Common myeloid progenitor, CD34-positive (primary cell): ENCODE measurements around the gene KIAA0319L.

ENCODE experiments used
- CTCF ChIA-PET: fragments of 350-600 bp; sonication (Branson Sonifier 250); formaldehyde crosslinking; loops from one replicate; lab custom pipeline; 2021; ENCODE audit warnings: antibody characterized with exemption; lab: Charles Lee
- POLR2A ChIA-PET: fragments of 350-600 bp; sonication (Branson Sonifier 250); formaldehyde crosslinking; loops from one replicate; lab custom pipeline; 2021; ENCODE audit warnings: antibody characterized with exemption; lab: Charles Lee
- DNase-seq, 3 donors: peaks; one replicate each; pipeline versions ENCODE4 v3.0.0 to v3.0.0-alpha.2; 2013
- H3K27ac ChIP-seq, 2 experiments: 1 replicate in 1 of 2; 2 replicates in 1 of 2; pipeline ENCODE4 v1.7.0; 2013; ENCODE audit warnings: inconsistent platforms in 2 of 2, low read length in 2 of 2, mild to moderate bottlenecking in 2 of 2, low read depth in 1 of 2, moderate library complexity in 1 of 2; ENCODE audit not compliant: severe bottlenecking in 2 of 2, insufficient read depth in 1 of 2, poor library complexity in 1 of 2
- H3K27me3 ChIP-seq, 5 experiments: replicated peaks in 2 of 5; 1 replicate in 3 of 5; 2 replicates in 2 of 5; pipeline versions ENCODE4 v1.6.1 to v1.7.0; 2013; ENCODE audit warnings: low read length in 4 of 5, mild to moderate bottlenecking in 2 of 5, moderate library complexity in 2 of 5, inconsistent platforms in 1 of 5; ENCODE audit not compliant: insufficient read depth in 5 of 5, control insufficient read depth in 4 of 5
- H3K36me3 ChIP-seq, 4 experiments: 1 replicate in 2 of 4; 2 replicates in 2 of 4; pipeline versions ENCODE4 v1.6.1 to v1.7.0; 2013; ENCODE audit warnings: low read length in 3 of 4, control low read depth in 1 of 4, mild to moderate bottlenecking in 1 of 4; ENCODE audit not compliant: control insufficient read depth in 4 of 4, insufficient read depth in 4 of 4
- H3K4me1 ChIP-seq, 4 experiments: 1 replicate in 3 of 4; 2 replicates in 1 of 4; pipeline versions ENCODE4 v1.6.1 to v1.7.1; 2013; ENCODE audit warnings: low read length in 3 of 4, mild to moderate bottlenecking in 3 of 4, control low read depth in 1 of 4, inconsistent platforms in 1 of 4, moderate library complexity in 1 of 4; ENCODE audit not compliant: control insufficient read depth in 4 of 4, insufficient read depth in 4 of 4; ENCODE audit errors: control extremely low read depth in 1 of 4
- H3K4me3 ChIP-seq, 7 experiments: 1 replicate in 4 of 7; 2 replicates in 3 of 7; pipeline versions ENCODE4 v1.5.1 to v1.7.0; 2013; ENCODE audit warnings: mild to moderate bottlenecking in 7 of 7, low read length in 6 of 7, moderate library complexity in 6 of 7, inconsistent platforms in 2 of 7, low read depth in 2 of 7, control low read depth in 1 of 7; ENCODE audit not compliant: insufficient read depth in 4 of 7, control insufficient read depth in 1 of 7; ENCODE audit errors: extremely low read depth in 1 of 7
- H3K9me3 ChIP-seq, 5 experiments: 1 replicate in 4 of 5; 2 replicates in 1 of 5; pipeline versions ENCODE4 v1.6.1 to v1.7.1; 2013; ENCODE audit warnings: low read length in 4 of 5, mild to moderate bottlenecking in 2 of 5, inconsistent platforms in 1 of 5, low read depth in 1 of 5, moderate library complexity in 1 of 5; ENCODE audit not compliant: control insufficient read depth in 4 of 5, insufficient read depth in 2 of 5; ENCODE audit errors: control extremely low read depth in 1 of 5
- WGBS: methylation state at CpG from one replicate; pipeline ENCODE4 v1.1.5; 2013; ENCODE audit not compliant: insufficient coverage; 5-methylcytosine and 5-hydroxymethylcytosine counted together

The KIAA0319L gene

GRCh38 chr1:35439626-35440025, 117.6 kb downstream of the KIAA0319L start:
- Histone ChIP-seq H3K4me3 (no peak overlapping the region), H3K27ac (no peak overlapping the region), H3K4me1 (no peaks in the 10 kb centered on the region), H3K36me3 (peaks cover 22 to 88% (median 52%) of the 10 kb centered on the region in 4 experiments), H3K27me3 (no peaks in the 10 kb centered on the region), H3K9me3 (no peaks in the 10 kb centered on the region)
- DNase-seq: no peak
- 100% methylated on average over 1 of the region's 1 CpG for WGBS
- POLR2A ChIA-PET: interaction anchor here (1.0 kb wide), 1 partner anchor 10 kb away, joined by 3 read pairs; no protein-coding TSS in a partner anchor
- CTCF ChIA-PET: interaction anchor here (1.0 to 1.7 kb wide), 3 partner anchors 8 to 118 kb away, joined by 3 to 8 read pairs (median 3); partner anchors contain the start of gene NCDN

DNA sequence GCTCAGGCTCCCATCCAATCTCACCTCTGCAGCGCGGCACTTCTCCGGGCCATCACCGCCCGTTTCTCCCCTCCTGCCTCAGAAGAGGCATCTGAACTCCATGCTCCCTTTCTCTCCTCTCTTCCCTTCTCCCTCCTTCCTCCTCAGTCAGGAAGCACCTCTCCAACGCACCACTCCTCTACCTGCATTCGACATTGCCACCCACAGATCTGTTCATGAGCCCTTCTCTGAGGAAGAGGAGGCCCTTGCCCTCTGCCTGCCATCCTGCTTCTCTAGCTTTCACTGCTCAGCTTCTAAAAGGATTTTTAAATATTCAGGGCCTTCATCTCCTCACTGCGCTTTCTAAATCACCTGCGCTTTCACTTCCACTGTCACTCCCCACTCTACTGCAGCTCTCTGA, 120.0 kb downstream of the KIAA0319L start:
- no peaks in the 10 kb centered on the region for H3K9me3 ChIP-seq
- no peak for DNase-seq
- H3K4me3 ChIP-seq: no peak overlapping the region
- peak overlapping the region in 1 of 2 experiments; percentile 15 for H3K27ac ChIP-seq
- H3K27me3 ChIP-seq: no peaks in the 10 kb centered on the region
- ChIA-PET CTCF (interaction anchor here (0.6 to 1.4 kb wide), 4 partner anchors 13 to 108 kb away, joined by 3 to 6 read pairs (median 3); no protein-coding TSS in a partner anchor), POLR2A (no interaction called here)
- 97% methylated on average over 9 of the region's 9 CpGs for WGBS
- peaks cover 22 to 82% (median 56%) of the 10 kb centered on the region in 4 experiments for H3K36me3 ChIP-seq
- no peaks in the 10 kb centered on the region for H3K4me1 ChIP-seq

DNA sequence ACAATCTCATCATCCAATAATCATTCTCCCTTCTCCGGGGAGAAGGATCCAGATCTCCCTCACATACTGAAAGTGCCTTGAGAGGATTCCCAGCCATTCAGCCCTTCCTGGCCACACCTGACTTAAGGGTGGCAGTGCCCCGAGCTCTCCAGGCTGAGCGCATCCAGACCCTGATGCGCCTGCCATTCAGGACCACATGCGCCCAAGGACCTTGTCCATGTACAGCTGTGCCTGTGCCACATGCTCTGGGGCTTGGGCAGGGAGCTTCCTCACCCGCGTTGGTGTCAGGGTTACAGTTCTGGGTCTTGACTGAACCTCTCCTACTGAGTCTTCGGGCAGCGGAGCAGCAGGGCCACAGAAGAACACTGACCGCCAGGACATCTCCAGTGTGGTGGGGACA, 121.1 kb downstream of the KIAA0319L start:
- Histone ChIP-seq H3K4me1 (peaks cover 0 to 5% (median 1%) of the 10 kb centered on the region in 4 experiments), H3K27ac (no peak overlapping the region), H3K27me3 (no peaks in the 10 kb centered on the region), H3K9me3 (no peaks in the 10 kb centered on the region), H3K4me3 (no peak overlapping the region), H3K36me3 (peaks cover 17 to 74% (median 47%) of the 10 kb centered on the region in 4 experiments)
- POLR2A ChIA-PET: no interaction called here
- no peak for DNase-seq
- 96% methylated on average over 8 of the region's 10 CpGs for WGBS
- CTCF ChIA-PET: interaction anchor here (2.3 kb wide), 1 partner anchor 17 kb away, joined by 6 read pairs; no protein-coding TSS in a partner anchor

- no peak overlapping the region for H3K27ac ChIP-seq
- H3K36me3 ChIP-seq: peaks cover 16 to 65% (median 37%) of the 10 kb centered on the region in 4 experiments
- no peak overlapping the region for H3K4me3 ChIP-seq
- CTCF ChIA-PET: interaction anchor here (2.3 kb wide), 1 partner anchor 19 kb away, joined by 6 read pairs; no protein-coding TSS in a partner anchor
- POLR2A ChIA-PET: interaction anchor here (0.7 kb wide), 1 partner anchor 105 kb away, joined by 3 read pairs; no protein-coding TSS in a partner anchor
- no peak for DNase-seq
- no peaks in the 10 kb centered on the region for H3K27me3 ChIP-seq
- H3K9me3 ChIP-seq: no peaks in the 10 kb centered on the region
- 98% methylated on average over 12 of the region's 12 CpGs for WGBS
- peaks cover 0 to 5% (median 2%) of the 10 kb centered on the region in 4 experiments for H3K4me1 ChIP-seq
Measured at GRCh38 chr1:35434703-35435102, 122.5 kb downstream of the KIAA0319L start.

DNA sequence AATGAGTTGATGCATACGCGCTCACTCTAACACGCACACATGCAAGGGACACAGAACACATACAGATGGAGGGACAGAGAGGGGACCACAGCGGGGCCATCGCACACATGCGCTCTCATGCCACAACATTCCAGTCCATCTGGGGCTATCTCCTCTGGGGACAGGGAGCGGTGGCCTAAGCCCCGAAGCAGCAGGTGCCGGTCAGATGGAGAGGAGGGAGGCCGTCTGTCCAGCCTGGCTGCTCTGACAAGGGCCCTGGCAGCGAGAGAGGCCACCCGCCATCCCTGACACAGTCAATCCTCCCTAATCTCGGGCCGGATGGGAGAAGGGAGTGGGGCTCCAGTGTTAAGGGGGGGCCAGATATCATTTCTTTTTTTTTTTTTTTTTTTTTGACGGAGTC, 123.5 kb downstream of the KIAA0319L start:
- ChIA-PET POLR2A (no interaction called here), CTCF (interaction anchor here (0.7 kb wide), 1 partner anchor 144 kb away, joined by 3 read pairs; no protein-coding TSS in a partner anchor)
- Histone ChIP-seq H3K4me1 (peaks cover 0 to 5% (median 2%) of the 10 kb centered on the region in 4 experiments), H3K36me3 (peaks cover 16 to 61% (median 33%) of the 10 kb centered on the region in 4 experiments), H3K27ac (no peak overlapping the region), H3K27me3 (no peaks in the 10 kb centered on the region), H3K4me3 (no peak overlapping the region), H3K9me3 (no peaks in the 10 kb centered on the region)
- no peak for DNase-seq
- WGBS: 97% methylated on average over 9 of the region's 15 CpGs

GRCh38 chr1:35432231-35432630, 125.0 kb downstream of the KIAA0319L start:
- Histone ChIP-seq H3K36me3 (peaks cover 15 to 53% (median 28%) of the 10 kb centered on the region in 4 experiments), H3K27me3 (no peaks in the 10 kb centered on the region), H3K9me3 (no peaks in the 10 kb centered on the region), H3K27ac (no peak overlapping the region), H3K4me1 (peaks cover 0 to 5% (median 2%) of the 10 kb centered on the region in 4 experiments), H3K4me3 (no peak overlapping the region)
- ChIA-PET POLR2A (interaction anchor here (0.5 kb wide), 1 partner anchor 11 kb away, joined by 3 read pairs; no protein-coding TSS in a partner anchor), CTCF (interaction anchor here (0.7 to 2.7 kb wide), 4 partner anchors 8 to 19 kb away, joined by 3 to 11 read pairs (median 3); no protein-coding TSS in a partner anchor)
- WGBS: 100% methylated on average over 9 of the region's 10 CpGs
- no peak for DNase-seq

DNA sequence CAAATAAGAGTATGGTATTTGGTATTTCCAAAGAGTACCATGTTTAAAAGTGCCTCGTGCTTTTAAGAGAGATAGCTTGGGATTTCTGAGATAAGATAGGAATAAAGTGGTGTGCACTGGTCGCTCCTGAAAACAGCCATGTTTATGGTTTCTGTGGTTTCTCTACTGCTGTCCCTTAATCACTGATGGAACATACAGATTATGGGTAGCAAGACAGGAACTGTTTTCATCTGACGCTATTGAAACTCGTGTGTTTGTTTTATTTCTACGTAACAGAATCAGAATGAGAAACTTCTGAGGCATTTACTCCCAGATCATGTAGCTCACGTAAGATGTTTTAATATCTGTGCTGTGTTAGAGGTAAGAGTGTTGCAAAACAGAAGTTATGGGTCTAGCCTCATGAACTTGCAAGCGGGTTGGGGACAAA, 126.0 kb downstream of the KIAA0319L start:
- H3K4me1 ChIP-seq: peaks cover 0 to 5% (median 2%) of the 10 kb centered on the region in 4 experiments
- no peaks in the 10 kb centered on the region for H3K9me3 ChIP-seq
- DNase-seq: peak in 2 of 3 donors; percentile 15 to 27
- peaks cover 15 to 46% (median 23%) of the 10 kb centered on the region in 4 experiments for H3K36me3 ChIP-seq
- H3K27me3 ChIP-seq: no peaks in the 10 kb centered on the region
- ChIA-PET POLR2A (no interaction called here), CTCF (interaction anchor here (2.7 kb wide), 1 partner anchor 20 kb away, joined by 11 read pairs; no protein-coding TSS in a partner anchor)
- no peak overlapping the region for H3K27ac ChIP-seq
- H3K4me3 ChIP-seq: no peak overlapping the region
- 34% methylated on average over 5 of the region's 7 CpGs for WGBS
